IMR-90 (cell line): ENCODE data around the gene RPL15. TPM values are rescaled to one million over a fixed set of nuclear protein-coding genes. Genes with fewer than 3 reads are reported as not detected.

ENCODE experiments used
- ATAC-seq: fragments of 200-7000 bp; cut with Tn5 transposase; 2 replicates; pipeline ENCODE4 v1.9.1; 2020; ENCODE audit warnings: low read depth, mild to moderate bottlenecking, moderate library complexity
- BruUV-seq: library from RNA; stranded (reverse); fragments of 400-500 nt; replicated peaks from 2 replicates; lab custom pipeline; 2021; lab: Mats Ljungman, UMichigan
- CTCF ChIA-PET: fragments of 300-600 bp; formaldehyde crosslinking; extraction: SDS; loops from one replicate; lab custom pipeline; 2021; ENCODE audit warnings: antibody characterized with exemption; lab: Yijun Ruan, JAX
- POLR2A ChIA-PET: fragments of 300-600 bp; sonication (Branson Sonifier 250); formaldehyde crosslinking; loops from one replicate; lab custom pipeline; 2022; ENCODE audit warnings: antibody characterized with exemption; ENCODE audit not compliant: unreplicated experiment; lab: Charles Lee
- DNase-seq: peaks from one replicate; pipeline ENCODE4 v3.0.0; 2013
- H2AFZ ChIP-seq: replicated peaks from 2 replicates; pipeline ENCODE3; 2013; ENCODE audit warnings: low read length, mild to moderate bottlenecking; ENCODE audit not compliant: poor library complexity
- H2AK5ac ChIP-seq: 2 replicates; pipeline ENCODE4 v1.6.1; 2013; ENCODE audit warnings: low read depth, low read length, inconsistent platforms
- H2AK9ac ChIP-seq: replicated peaks from 2 replicates; pipeline ENCODE3; 2013; ENCODE audit warnings: mild to moderate bottlenecking, low read depth, low read length, moderate library complexity; ENCODE audit not compliant: poor library complexity
- H2BK120ac ChIP-seq: 2 replicates; pipeline ENCODE4 v1.6.1; 2013; ENCODE audit warnings: low read depth, low read length, inconsistent platforms
- H2BK15ac ChIP-seq: 3 replicates; pipeline ENCODE4 v1.6.1; 2013; ENCODE audit warnings: low read depth, low read length, inconsistent platforms
- H2BK20ac ChIP-seq: 2 replicates; pipeline ENCODE4 v1.6.1; 2013; ENCODE audit warnings: low read depth, mild to moderate bottlenecking, inconsistent platforms, low read length, moderate library complexity
- H2BK5ac ChIP-seq: 2 replicates; pipeline ENCODE4 v1.6.1; 2013; ENCODE audit warnings: mild to moderate bottlenecking, low read depth, low read length, inconsistent platforms; ENCODE audit not compliant: poor library complexity, severe bottlenecking
- H3K14ac ChIP-seq: replicated peaks from 2 replicates; pipeline ENCODE4 v1.6.1; 2013; ENCODE audit warnings: low read depth, low read length, inconsistent platforms
- H3K18ac ChIP-seq: 2 replicates; pipeline ENCODE4 v1.6.1; 2013; ENCODE audit warnings: low read depth, low read length, control low read depth
- H3K23ac ChIP-seq: 2 replicates; pipeline ENCODE4 v1.6.1; 2013; ENCODE audit warnings: low read depth, low read length, inconsistent platforms
- H3K27ac ChIP-seq: 2 replicates; pipeline ENCODE4 v1.5.1; 2013; ENCODE audit warnings: mild to moderate bottlenecking, control low read depth, low read length; ENCODE audit not compliant: insufficient read depth
- H3K27me3 ChIP-seq: 2 replicates; pipeline ENCODE4 v1.6.1; 2013; ENCODE audit warnings: low read length; ENCODE audit not compliant: control insufficient read depth, insufficient read depth
- H3K36me3 ChIP-seq: 2 replicates; pipeline ENCODE4 v1.6.1; 2013; ENCODE audit warnings: low read length, mixed read lengths; ENCODE audit not compliant: control insufficient read depth, insufficient read depth
- H3K4ac ChIP-seq: 2 replicates; pipeline ENCODE4 v1.6.1; 2013; ENCODE audit warnings: low read depth, low read length, inconsistent platforms
- H3K4me1 ChIP-seq: 2 replicates; pipeline ENCODE4 v1.6.1; 2013; ENCODE audit warnings: low read length, mixed read lengths; ENCODE audit not compliant: control insufficient read depth, insufficient read depth
- H3K4me2 ChIP-seq: 2 replicates; pipeline ENCODE4 v1.6.1; 2013; ENCODE audit warnings: low read depth, mild to moderate bottlenecking, control low read depth, low read length, moderate library complexity
- H3K4me3 ChIP-seq: 2 replicates; pipeline ENCODE4 v1.5.1; 2013; ENCODE audit warnings: low read depth, mild to moderate bottlenecking, control low read depth, low read length, moderate library complexity; ENCODE audit not compliant: insufficient read depth
- H3K56ac ChIP-seq: 2 replicates; pipeline ENCODE4 v1.6.1; 2013; ENCODE audit warnings: low read length, inconsistent platforms; ENCODE audit not compliant: insufficient read depth; ENCODE audit errors: extremely low read depth
- H3K79me1 ChIP-seq, 2 experiments: 2 replicates each; pipeline ENCODE4 v1.6.1; 2013; ENCODE audit warnings: low read length in 2 of 2, inconsistent platforms in 1 of 2, low read depth in 1 of 2
- H3K9ac ChIP-seq: 2 replicates; pipeline ENCODE4 v1.6.1; 2013; ENCODE audit warnings: low read depth, low read length, control low read depth
- H3K9me1 ChIP-seq: 2 replicates; pipeline ENCODE4 v1.6.1; 2013; ENCODE audit warnings: low read length, inconsistent platforms; ENCODE audit not compliant: insufficient read depth
- H3K9me3 ChIP-seq: 2 replicates; pipeline ENCODE4 v1.6.1; 2013; ENCODE audit warnings: low read length; ENCODE audit not compliant: control insufficient read depth, insufficient read depth
- H4K20me1 ChIP-seq: 2 replicates; pipeline ENCODE4 v1.6.1; 2013; ENCODE audit warnings: low read length, inconsistent platforms; ENCODE audit not compliant: insufficient read depth
- H4K5ac ChIP-seq: 2 replicates; pipeline ENCODE4 v1.6.1; 2013; ENCODE audit warnings: mild to moderate bottlenecking, low read depth, low read length, control low read depth
- H4K8ac ChIP-seq, 2 experiments: 2 replicates each; pipeline ENCODE4 v1.6.1; 2013; ENCODE audit warnings: low read depth in 2 of 2, low read length in 2 of 2, control low read depth in 1 of 2, inconsistent platforms in 1 of 2
- H4K91ac ChIP-seq: 2 replicates; pipeline ENCODE4 v1.6.1; 2013; ENCODE audit warnings: low read depth, low read length, inconsistent platforms; ENCODE audit not compliant: insufficient read depth
- BHLHE40 ChIP-seq: fragments of 150-350 bp; IDR thresholded peaks from 2 replicates; pipeline ENCODE4 v1.6.1; 2016; ENCODE audit warnings: mild to moderate bottlenecking, low read depth, low read length
- CEBPB ChIP-seq: IDR thresholded peaks from 2 replicates; pipeline ENCODE4 v1.6.1; 2012; ENCODE audit warnings: low read depth, low read length, improper control_type of control experiment
- MAFK ChIP-seq: IDR thresholded peaks from 2 replicates; pipeline ENCODE4 v1.6.1; 2012; ENCODE audit warnings: low read depth, low read length, improper control_type of control experiment
- MAZ ChIP-seq: IDR thresholded peaks from 2 replicates; pipeline ENCODE4 v1.6.1; 2012; ENCODE audit warnings: low read depth, mild to moderate bottlenecking, low read length, improper control_type of control experiment, moderate library complexity, borderline replicate concordance
- RFX5 ChIP-seq: IDR thresholded peaks from 2 replicates; pipeline ENCODE4 v1.8.0; 2012; ENCODE audit warnings: low read depth, mild to moderate bottlenecking, low read length, moderate library complexity
- WGBS, 2 experiments: methylation state at CpG; one replicate each; pipeline versions ENCODE4 v1.1.5 to v1.1.7; 2013; ENCODE audit warnings: missing lambda C conversion rate in 2 of 2; ENCODE audit not compliant: insufficient read length in 1 of 2; ENCODE audit errors: extremely low coverage in 2 of 2; 5-methylcytosine and 5-hydroxymethylcytosine counted together
- dilution Hi-C: fragments of 300-500 bp; cut with HindIII; formaldehyde crosslinking; loops from one replicate; pipeline ENCODE4 v1.14.3; 2018; ENCODE audit warnings: low sequenced_read_pairs; ENCODE audit not compliant: unreplicated experiment
- in situ Hi-C: fragments of 300-500 bp; cut with MboI; formaldehyde crosslinking; loops from 3 replicates; pipeline ENCODE4 v1.14.3; 2019; ENCODE audit warnings: low sequenced_read_pairs, inconsistent platforms, mixed read lengths
- intact Hi-C: fragments of 100-400 bp; cut with micrococcal nuclease; formaldehyde crosslinking; loops from 2 replicates; pipeline ENCODE4 v1.10.0; 2022
- polyA plus RNA-seq, 3 experiments: library from polyadenylated mRNA; depleted of rRNA; stranded (reverse); fragments of >200 nt; gene quantifications; 2 replicates each; pipeline ENCODE4 v1.2.3, GENCODE V29; 2012; ENCODE audit warnings: low replicate concordance in 1 of 3
- total RNA-seq: library from RNA; depleted of rRNA; stranded (reverse); fragments of >200 nt; gene quantifications from 2 replicates; pipeline ENCODE4 v1.2.3, GENCODE V29; 2012

RPL15 gene
- total and polyA plus RNA-seq, 2 of the 4 experiments (the other 2 are of a cell fraction) = 1,419 to 4,701 TPM

DNA sequence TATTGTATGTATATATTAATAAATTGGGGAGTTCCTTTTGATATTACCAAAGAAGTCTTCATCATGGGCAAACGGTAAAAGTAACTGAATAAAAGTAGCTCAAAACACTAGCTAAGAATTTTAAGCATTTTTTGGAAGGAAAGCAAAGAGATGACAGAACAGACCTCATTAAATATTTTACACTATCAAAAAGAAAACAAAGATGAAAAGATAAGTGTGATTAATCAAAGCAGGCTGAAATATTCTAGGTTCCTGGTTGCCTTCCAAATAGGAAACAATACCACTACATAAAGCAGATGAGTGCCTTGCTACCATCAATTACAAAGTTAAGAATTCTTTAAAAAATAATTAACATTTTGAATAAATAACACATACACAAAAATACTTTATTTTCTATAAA lies 3.8 kb upstream of the RPL15 start:
- Histone ChIP-seq H2AK9ac (no peak overlapping the region), H2BK15ac (no peak overlapping the region), H2AFZ (no peak overlapping the region), H3K27ac (no peak overlapping the region), H3K9me1 (no peaks in the 10 kb centered on the region), H3K9ac (no peak overlapping the region), H3K56ac (no peak overlapping the region), H3K4me3 (no peak overlapping the region), H4K5ac (no peak overlapping the region), H3K36me3 (peaks cover 6% of the 10 kb centered on the region), H3K4ac (no peak overlapping the region), H3K23ac (no peak overlapping the region), H3K4me2 (no peak overlapping the region), H2BK5ac (no peak overlapping the region), H2BK120ac (no peak overlapping the region), H3K79me1 (peaks cover 19 to 30% of the 10 kb centered on the region in 2 experiments), H3K14ac (no peak overlapping the region), H3K4me1 (no peaks in the 10 kb centered on the region), H2BK20ac (no peak overlapping the region), H3K9me3 (no peaks in the 10 kb centered on the region), H4K91ac (no peak overlapping the region), H3K18ac (no peak overlapping the region), H3K27me3 (no peaks in the 10 kb centered on the region), H2AK5ac (no peak overlapping the region), H4K8ac (no peak overlapping the region), H4K20me1 (peaks cover 12% of the 10 kb centered on the region)
- POLR2A ChIA-PET = no interaction called here
- TF ChIP-seq RFX5 = no peak
- TF ChIP-seq BHLHE40 = no peak
- TF ChIP-seq MAZ = no peak
- no peak for TF ChIP-seq MAFK
- no peak for TF ChIP-seq CEBPB
- CTCF ChIA-PET = no interaction called here
- no peak for ATAC-seq
- in situ Hi-C loops (no loop called here), intact Hi-C loops (loop anchor here (10.0 kb wide), 1 partner anchor 772 kb away; no protein-coding TSS in a partner anchor), dilution Hi-C loops (no loop called here)
- WGBS, 2 experiments = no CpG with 5 or more reads among the region's 1 CpG
- DNase-seq = no peak
- BruUV-seq = no TSS peak
